Gastroesophageal sphincter (tissue), 4 donors: ENCODE data around the gene ITPR2. TPM values are rescaled to one million over a fixed set of nuclear protein-coding genes. Genes with fewer than 3 reads are reported as not detected.
"Not testable (repeated sequence)": the region's sequence is repeated elsewhere in the genome, so short reads cannot be mapped to it uniquely, and the experiment has no call there.

Source experiments
- ATAC-seq: fragments of 150-250 bp; one replicate; pipeline ENCODE4 v1.9.1; 2016; ENCODE audit warnings: mild to moderate bottlenecking, moderate library complexity
- H3K27ac ChIP-seq, 4 donors: fragments of 200-600 bp; sonication (generic) in 3 of 4; 1 replicate in 3 of 4; 2 replicates in 1 of 4; pipeline ENCODE4 v1.5.1; 2016 to 2019
- H3K27me3 ChIP-seq: fragments of 200-600 bp; sonication (generic); one replicate; pipeline ENCODE4 v1.5.1; 2019
- H3K36me3 ChIP-seq, 2 donors: fragments of 200-600 bp; sonication (generic); one replicate each; pipeline ENCODE4 v1.5.1; 2019; ENCODE audit warnings: control low read depth in 1 of 2
- H3K4me1 ChIP-seq, 3 donors: fragments of 200-600 bp; sonication (generic); 1 replicate in 2 of 3; 2 replicates in 1 of 3; pipeline ENCODE4 v1.5.1; 2016 to 2019; ENCODE audit warnings: control low read depth in 2 of 3
- H3K4me3 ChIP-seq, 2 donors: fragments of 200-600 bp; sonication (generic); one replicate each; pipeline ENCODE4 v1.5.1; 2019; ENCODE audit warnings: mild to moderate bottlenecking in 1 of 2, moderate library complexity in 1 of 2
- H3K9me3 ChIP-seq, 3 donors: fragments of 200-600 bp; sonication (generic); one replicate each; pipeline ENCODE4 v1.5.1; 2017 to 2019; ENCODE audit warnings: control low read depth in 2 of 3
- CTCF ChIP-seq, 4 experiments: fragments of 200-600 bp in 2 of 4; fragments of 450-650 bp in 2 of 4; sonication (generic) in 1 of 4; IDR thresholded peaks; one replicate each; pipeline ENCODE4 v1.5.1; 2017 to 2019; ENCODE audit warnings: antibody characterized with exemption in 4 of 4, mild to moderate bottlenecking in 2 of 4, moderate library complexity in 2 of 4
- EP300 ChIP-seq: sonication (generic); formaldehyde crosslinking; IDR thresholded peaks from one replicate; pipeline ENCODE4 v1.6.1; 2017; ENCODE audit warnings: antibody characterized with exemption, mild to moderate bottlenecking
- POLR2A ChIP-seq, 2 donors: fragments of 450-650 bp; IDR thresholded peaks; one replicate each; pipeline ENCODE4 v1.6.1; 2017; ENCODE audit warnings: antibody characterized with exemption in 2 of 2, mild to moderate bottlenecking in 2 of 2, moderate library complexity in 1 of 2
- POLR2AphosphoS5 ChIP-seq: sonication (generic); formaldehyde crosslinking; IDR thresholded peaks from one replicate; pipeline ENCODE4 v1.6.1; 2017; ENCODE audit warnings: antibody characterized with exemption
- WGBS, 2 donors: methylation state at CpG; one replicate each; pipeline ENCODE4 v1.1.5; 2018; ENCODE audit warnings: low coverage in 1 of 2; 5-methylcytosine and 5-hydroxymethylcytosine counted together
- total RNA-seq, 4 donors: library from RNA; depleted of rRNA; stranded (reverse); fragments of >200 nt; gene quantifications; one replicate each; pipeline ENCODE4 v1.1.0, GENCODE V29; 2016

The ITPR2 gene
- total RNA-seq, 4 donors from 2014 or later, result 30.8 to 63.0 (median 44.4) TPM

DNA sequence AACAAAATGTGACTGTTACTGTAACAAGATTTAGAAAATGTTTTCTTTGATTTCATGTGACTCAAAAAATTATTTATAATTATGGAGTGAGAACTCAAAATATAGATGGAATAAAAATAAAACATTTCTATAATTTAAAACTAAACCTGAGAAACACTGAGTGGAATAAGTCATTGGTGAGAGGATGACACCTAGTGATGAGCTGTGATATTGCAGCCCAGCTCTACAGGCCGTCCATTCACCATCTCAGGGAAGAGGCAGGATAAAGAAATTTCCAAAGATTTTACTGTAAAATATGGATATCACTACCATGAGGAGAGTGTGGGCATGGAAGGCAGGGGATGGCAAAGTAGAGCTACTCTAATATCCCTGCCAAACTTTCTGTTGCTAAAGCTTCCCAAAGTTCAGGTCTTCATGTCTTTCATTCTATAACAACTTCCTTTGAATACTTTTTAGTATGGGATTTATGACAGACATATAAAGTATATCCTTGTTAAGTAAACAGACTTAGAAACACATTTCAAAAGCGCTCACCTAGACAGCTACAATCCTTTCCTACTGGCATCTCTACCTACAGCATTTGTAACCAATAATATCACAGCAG is 308.0 kb downstream of the ITPR2 start:
- Histone ChIP-seq H3K4me1 (peaks cover 0 to 15% (median 0%) of the 10 kb centered on the region in 3 donors), H3K9me3 (peaks cover 0 to 18% (median 0%) of the 10 kb centered on the region in 3 donors), H3K27ac (no peak overlapping the region), H3K27me3 (no peaks in the 10 kb centered on the region), H3K36me3 (peaks cover 0 to 17% of the 10 kb centered on the region in 2 donors), H3K4me3 (no peak overlapping the region)
- WGBS, 2 donors, result 85 to 96% methylated on average over 2 of the region's 2 CpGs
- ATAC-seq, result no peak
- TF ChIP-seq CTCF (IDR thresholded peaks at IDR 0.05) (peak; percentile 36 to 53 (median 48)), POLR2A (IDR thresholded peaks at IDR 0.05) (no peak), POLR2AphosphoS5 (no peak), EP300 (no peak)

DNA sequence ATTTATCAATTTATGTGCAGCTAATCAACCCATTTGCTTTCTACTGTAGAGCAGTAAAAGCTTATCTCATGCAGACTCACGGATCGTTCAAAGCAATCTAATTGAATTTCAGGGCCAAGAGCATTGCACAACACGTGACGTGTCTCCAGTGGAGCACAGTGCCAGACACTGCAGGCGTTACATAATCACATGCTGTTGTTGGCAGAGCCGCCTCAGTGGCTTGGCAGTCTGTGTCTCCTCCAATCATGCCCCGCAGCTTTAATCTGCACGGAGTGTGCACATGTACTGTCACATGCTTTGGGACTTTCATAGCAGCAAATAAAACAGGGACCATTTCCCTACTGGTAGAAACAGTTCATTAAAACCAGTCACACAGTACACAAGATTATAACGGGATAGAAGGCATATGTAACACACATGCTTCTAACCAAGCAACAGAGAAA is 309.3 kb downstream of the ITPR2 start:
- ATAC-seq, result peak; percentile 99
- TF ChIP-seq CTCF (IDR thresholded peaks at IDR 0.05), result peak in 2 of 4 experiments; percentile 32 to 37
- peak; percentile 94 for TF ChIP-seq POLR2AphosphoS5
- no peak for TF ChIP-seq EP300
- TF ChIP-seq POLR2A (IDR thresholded peaks at IDR 0.05), result no peak
- H3K4me1 ChIP-seq, result peaks cover 0 to 15% (median 0%) of the 10 kb centered on the region in 3 donors
- H3K27ac ChIP-seq, result peak overlapping the region in 3 of 4 donors; percentile 30 to 42 (median 32)
- H3K36me3 ChIP-seq, result peaks cover 0 to 17% of the 10 kb centered on the region in 2 donors
- 7 to 37% methylated on average over 1 to 9 of the region's 9 CpGs for WGBS, 2 donors
- H3K27me3 ChIP-seq, result no peaks in the 10 kb centered on the region
- peaks cover 0 to 18% (median 0%) of the 10 kb centered on the region in 3 donors for H3K9me3 ChIP-seq
- H3K4me3 ChIP-seq, result no peak overlapping the region

DNA sequence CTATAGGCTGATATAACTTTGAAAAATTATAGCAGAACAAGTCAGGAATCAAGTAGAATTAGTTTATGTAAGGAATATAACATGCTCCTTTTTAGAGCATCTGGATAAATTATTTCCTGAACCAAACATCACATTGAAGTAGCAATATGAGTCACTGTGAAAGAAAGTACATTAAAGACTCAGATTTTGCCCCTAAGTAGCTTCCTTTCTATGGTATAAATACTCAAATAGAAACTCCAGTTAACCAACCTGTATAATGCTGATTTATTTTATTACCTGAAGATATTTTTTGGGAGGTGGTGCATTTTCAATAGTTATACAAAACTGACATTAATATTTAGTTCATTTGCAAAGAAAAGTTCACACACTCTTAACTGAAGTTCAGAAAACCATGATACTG is 312.1 kb downstream of the ITPR2 start:
- no peak for ATAC-seq
- H3K36me3 ChIP-seq, result peaks cover 0 to 3% of the 10 kb centered on the region in 2 donors
- TF ChIP-seq CTCF (IDR thresholded peaks at IDR 0.05) (no peak), POLR2A (IDR thresholded peaks at IDR 0.05) (no peak), POLR2AphosphoS5 (no peak), EP300 (no peak)
- peaks cover 0 to 15% (median 0%) of the 10 kb centered on the region in 3 donors for H3K4me1 ChIP-seq
- no peaks in the 10 kb centered on the region for H3K27me3 ChIP-seq
- no peak overlapping the region for H3K27ac ChIP-seq
- peaks cover 0 to 11% (median 0%) of the 10 kb centered on the region in 3 donors for H3K9me3 ChIP-seq
- H3K4me3 ChIP-seq, result no peak overlapping the region

- no peaks in the 10 kb centered on the region for H3K36me3 ChIP-seq
- no peak overlapping the region for H3K4me3 ChIP-seq
- no peak for ATAC-seq
- H3K4me1 ChIP-seq, result peaks cover 0 to 15% (median 0%) of the 10 kb centered on the region in 3 donors
- H3K27me3 ChIP-seq, result no peaks in the 10 kb centered on the region
- peaks cover 0 to 4% (median 0%) of the 10 kb centered on the region in 3 donors for H3K9me3 ChIP-seq
- no peak for TF ChIP-seq EP300
- TF ChIP-seq CTCF (IDR thresholded peaks at IDR 0.05), result no peak
- TF ChIP-seq POLR2A (IDR thresholded peaks at IDR 0.05), result no peak
- TF ChIP-seq POLR2AphosphoS5, result no peak
- H3K27ac ChIP-seq, result no peak overlapping the region
- WGBS, 2 donors, result 82 to 100% methylated on average over 1 of the region's 1 CpG
These were observed 312.9 kb downstream of the ITPR2 start for GRCh38 chr12:26520109-26520508.

- Histone ChIP-seq H3K4me1 (peaks cover 0 to 19% (median 0%) of the 10 kb centered on the region in 3 donors), H3K27me3 (no peaks in the 10 kb centered on the region), H3K9me3 (no peaks in the 10 kb centered on the region), H3K36me3 (no peaks in the 10 kb centered on the region), H3K4me3 (no peak overlapping the region), H3K27ac (no peak overlapping the region)
- TF ChIP-seq POLR2A (IDR thresholded peaks at IDR 0.05) (no peak), EP300 (no peak)
- ATAC-seq, result no peak
- 80 to 83% methylated on average over 3 of the region's 3 CpGs for WGBS, 2 donors
These were observed 313.5 kb downstream of the ITPR2 start for GRCh38 chr12:26519462-26519861.

DNA sequence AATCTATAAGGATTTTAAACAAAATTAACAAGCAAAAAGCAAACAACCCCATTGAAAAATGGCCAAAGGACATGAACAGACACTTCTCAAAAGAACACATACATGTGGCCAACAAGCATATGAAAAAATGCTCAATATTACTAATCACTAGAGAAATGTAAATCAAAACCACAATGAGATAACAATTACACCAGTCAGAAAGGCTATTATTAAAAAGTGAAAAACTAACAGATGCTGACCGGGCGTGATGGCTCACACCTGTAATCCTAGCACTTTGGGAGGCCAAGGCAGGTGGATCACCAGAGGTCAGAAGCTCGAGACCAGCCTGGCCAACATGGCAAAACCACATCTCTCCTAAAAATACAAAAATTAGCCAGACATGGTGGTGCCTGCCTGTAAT is 315.7 kb downstream of the ITPR2 start:
- not testable (repeated sequence) for H3K4me1 ChIP-seq, H3K9me3 ChIP-seq, H3K27ac ChIP-seq, H3K27me3 ChIP-seq, H3K4me3 ChIP-seq, H3K36me3 ChIP-seq, ATAC-seq
- 85% methylated on average over 3 of the region's 3 CpGs; no CpG with 5 or more reads in 1 of the 2 donors for WGBS, 2 donors
